IPS-18a (cell line): ENCODE measurements around the gene LAPTM4A.

Experiments used
- H3K27ac ChIP-seq: one replicate; pipeline ENCODE4 v1.5.1; 2013; ENCODE audit warnings: low read length
- H3K27me3 ChIP-seq: one replicate; pipeline ENCODE4 v1.6.1; 2013; ENCODE audit warnings: mild to moderate bottlenecking, low read length; ENCODE audit not compliant: control insufficient read depth, insufficient read depth
- H3K36me3 ChIP-seq: one replicate; pipeline ENCODE4 v1.6.1; 2013; ENCODE audit warnings: low read depth, low read length; ENCODE audit not compliant: control insufficient read depth
- H3K4me1 ChIP-seq: one replicate; pipeline ENCODE4 v1.6.1; 2013; ENCODE audit warnings: low read depth, low read length; ENCODE audit not compliant: control insufficient read depth
- H3K4me3 ChIP-seq: one replicate; pipeline ENCODE4 v1.5.1; 2013; ENCODE audit warnings: low read length
- H3K9ac ChIP-seq: one replicate; pipeline ENCODE4 v1.6.1; 2013; ENCODE audit warnings: mild to moderate bottlenecking, low read length, moderate library complexity
- H3K9me3 ChIP-seq: one replicate; pipeline ENCODE4 v1.6.1; 2013; ENCODE audit warnings: low read depth, low read length; ENCODE audit not compliant: control insufficient read depth

Gene LAPTM4A

GRCh38 chr2:20027705-20028434 is 23.6 kb downstream of the LAPTM4A start:
- no peak overlapping the region for H3K4me3 ChIP-seq
- H3K9me3 ChIP-seq = no peaks in the 10 kb centered on the region
- H3K9ac ChIP-seq = no peak overlapping the region
- H3K27me3 ChIP-seq = no peaks in the 10 kb centered on the region
- no peaks in the 10 kb centered on the region for H3K4me1 ChIP-seq
- H3K36me3 ChIP-seq = peaks cover 17% of the 10 kb centered on the region
- no peak overlapping the region for H3K27ac ChIP-seq

- Histone ChIP-seq H3K27ac (no peak overlapping the region), H3K9me3 (no peaks in the 10 kb centered on the region), H3K4me3 (no peak overlapping the region), H3K9ac (no peak overlapping the region), H3K4me1 (no peaks in the 10 kb centered on the region), H3K27me3 (no peaks in the 10 kb centered on the region), H3K36me3 (peaks cover 11% of the 10 kb centered on the region)
Measured at GRCh38 chr2:20027260-20027677, 24.2 kb downstream of the LAPTM4A start.

GRCh38 chr2:20025065-20025786 is 26.2 kb downstream of the LAPTM4A start:
- no peaks in the 10 kb centered on the region for H3K36me3 ChIP-seq
- no peak overlapping the region for H3K9ac ChIP-seq
- H3K9me3 ChIP-seq = peaks cover 7% of the 10 kb centered on the region
- no peak overlapping the region for H3K4me3 ChIP-seq
- no peaks in the 10 kb centered on the region for H3K27me3 ChIP-seq
- no peaks in the 10 kb centered on the region for H3K4me1 ChIP-seq
- H3K27ac ChIP-seq = no peak overlapping the region

DNA sequence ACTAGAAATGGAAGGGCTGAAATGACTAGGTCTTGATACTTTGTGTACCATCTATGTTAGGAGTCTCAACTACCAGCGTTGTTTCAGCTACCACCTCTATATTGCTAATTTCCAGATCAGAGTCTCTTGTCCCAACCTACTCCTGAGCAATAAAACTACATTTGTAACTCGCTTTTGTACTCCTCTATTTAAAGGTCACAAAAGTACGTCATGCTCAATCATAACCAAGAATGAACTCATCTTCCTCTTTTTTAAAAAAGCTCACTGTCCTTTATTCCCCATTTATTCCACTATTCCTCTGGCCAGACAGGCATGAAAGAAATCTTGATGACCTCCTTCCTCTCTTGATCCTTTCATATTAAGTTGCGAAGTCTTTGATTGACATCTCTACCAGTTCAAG is 27.7 kb downstream of the LAPTM4A start:
- Histone ChIP-seq H3K4me3 (no peak overlapping the region), H3K9ac (no peak overlapping the region), H3K4me1 (no peaks in the 10 kb centered on the region), H3K27ac (no peak overlapping the region), H3K9me3 (peaks cover 7% of the 10 kb centered on the region), H3K27me3 (no peaks in the 10 kb centered on the region), H3K36me3 (no peaks in the 10 kb centered on the region)

GRCh38 chr2:20021405-20022009 is 29.9 kb downstream of the LAPTM4A start:
- Histone ChIP-seq H3K4me1 (no peaks in the 10 kb centered on the region), H3K36me3 (no peaks in the 10 kb centered on the region), H3K9ac (no peak overlapping the region), H3K4me3 (no peak overlapping the region), H3K27me3 (no peaks in the 10 kb centered on the region), H3K9me3 (peaks cover 7% of the 10 kb centered on the region), H3K27ac (no peak overlapping the region)

- H3K9me3 ChIP-seq = peaks cover 7% of the 10 kb centered on the region
- H3K9ac ChIP-seq = no peak overlapping the region
- H3K4me1 ChIP-seq = no peaks in the 10 kb centered on the region
- H3K36me3 ChIP-seq = no peaks in the 10 kb centered on the region
- H3K27me3 ChIP-seq = no peaks in the 10 kb centered on the region
- H3K4me3 ChIP-seq = no peak overlapping the region
- no peak overlapping the region for H3K27ac ChIP-seq
Measured at GRCh38 chr2:20019747-20020146, 31.7 kb downstream of the LAPTM4A start.

DNA sequence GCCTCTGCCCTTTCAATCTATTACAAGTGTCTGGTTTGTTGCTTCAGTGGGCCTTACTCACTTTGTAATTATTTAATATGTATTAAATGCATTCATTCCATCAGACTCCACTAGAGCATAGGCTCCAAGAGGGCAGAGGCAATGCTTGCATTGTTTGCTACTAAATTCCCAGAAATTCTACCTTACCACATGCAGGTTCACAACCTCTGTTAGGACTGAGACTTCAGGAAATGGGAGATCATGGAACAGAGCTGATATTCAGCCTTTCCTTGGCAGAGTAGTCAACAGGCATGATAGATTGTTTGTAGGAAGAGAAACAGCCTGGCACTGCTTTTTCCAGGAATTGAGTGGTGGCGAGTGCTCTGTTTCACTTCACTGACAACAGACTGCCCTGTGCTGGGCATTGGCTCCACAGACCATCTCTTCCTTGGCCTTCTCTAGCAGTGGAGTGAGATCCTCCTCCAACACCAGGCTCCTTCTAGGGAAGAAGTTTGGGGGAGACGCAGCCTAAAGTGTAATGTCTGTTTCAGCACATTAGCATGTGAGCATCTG is 32.8 kb downstream of the LAPTM4A start:
- H3K36me3 ChIP-seq = no peaks in the 10 kb centered on the region
- H3K27ac ChIP-seq = no peak overlapping the region
- H3K9me3 ChIP-seq = peaks cover 7% of the 10 kb centered on the region
- H3K4me1 ChIP-seq = peaks cover 2% of the 10 kb centered on the region
- peaks cover 7% of the 10 kb centered on the region for H3K27me3 ChIP-seq
- no peak overlapping the region for H3K9ac ChIP-seq
- H3K4me3 ChIP-seq = no peak overlapping the region

- no peak overlapping the region for H3K4me3 ChIP-seq
- H3K4me1 ChIP-seq = peaks cover 14% of the 10 kb centered on the region
- no peak overlapping the region for H3K9ac ChIP-seq
- H3K27ac ChIP-seq = no peak overlapping the region
- H3K27me3 ChIP-seq = peaks cover 27% of the 10 kb centered on the region
- H3K9me3 ChIP-seq = peaks cover 1% of the 10 kb centered on the region
- no peaks in the 10 kb centered on the region for H3K36me3 ChIP-seq
Measured at GRCh38 chr2:20016346-20016745, 35.1 kb downstream of the LAPTM4A start.

DNA sequence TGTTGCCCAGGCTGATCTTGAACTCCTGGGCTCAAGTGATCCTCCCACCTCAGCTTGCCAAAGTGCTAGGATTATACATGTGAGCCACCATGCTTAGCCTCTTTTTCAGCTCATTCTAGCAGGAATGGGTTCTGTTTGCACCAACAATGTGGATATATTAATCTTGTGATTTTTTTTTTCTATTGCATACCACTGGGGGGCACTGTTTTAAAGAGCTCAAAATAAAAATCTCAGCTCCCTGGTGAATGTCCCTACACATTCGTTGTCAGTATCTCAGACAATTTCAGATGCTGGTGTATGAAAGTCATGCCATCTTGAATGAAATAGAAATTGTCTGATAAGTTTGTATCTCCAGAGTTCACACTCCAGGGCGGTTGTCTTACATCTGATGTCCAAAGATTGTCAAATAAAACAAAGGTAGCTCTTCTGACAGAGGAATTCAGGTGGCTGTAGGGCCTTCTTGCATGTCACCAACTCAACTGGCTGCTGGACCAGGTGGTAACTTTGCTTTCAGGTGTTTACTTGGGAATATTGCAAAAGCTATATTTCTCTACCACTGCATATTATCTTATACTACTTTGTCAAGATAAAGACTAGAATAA is 35.8 kb downstream of the LAPTM4A start:
- peaks cover 14% of the 10 kb centered on the region for H3K4me1 ChIP-seq
- H3K9me3 ChIP-seq = no peaks in the 10 kb centered on the region
- H3K27me3 ChIP-seq = peaks cover 35% of the 10 kb centered on the region

GRCh38 chr2:20013126-20013849 is 38.1 kb downstream of the LAPTM4A start:
- Histone ChIP-seq H3K27ac (no peak overlapping the region), H3K9me3 (no peaks in the 10 kb centered on the region), H3K9ac (no peak overlapping the region), H3K36me3 (no peaks in the 10 kb centered on the region), H3K4me1 (peaks cover 14% of the 10 kb centered on the region), H3K27me3 (peaks cover 41% of the 10 kb centered on the region), H3K4me3 (peak overlapping the region; percentile 65)

More for the DNA sequence above, 35.8 kb downstream of the LAPTM4A start:
- H3K36me3 ChIP-seq = no peaks in the 10 kb centered on the region
- no peak overlapping the region for H3K4me3 ChIP-seq
- no peak overlapping the region for H3K9ac ChIP-seq
- H3K27ac ChIP-seq = no peak overlapping the region
